HepG2 (cell line): ENCODE results near the gene NDUFB6. TPM values are rescaled to one million over a fixed set of nuclear protein-coding genes. Genes with fewer than 3 reads are reported as not detected.
A peak's percentile ranks its signal among the peaks of the same experiment; 100 is the strongest.

Source experiments
- ARID3A ChIP-seq: IDR thresholded peaks from 2 replicates; pipeline ENCODE4 v1.6.1; 2012; ENCODE audit warnings: low read depth, low read length, improper control_type of control experiment
- NCOA5 ChIP-seq: sonication (generic); formaldehyde crosslinking; IDR thresholded peaks from 2 replicates; pipeline ENCODE4 v1.4.0; 2020; ENCODE audit warnings: missing genetic modification reagents
- NFKB2 ChIP-seq: sonication (generic); formaldehyde crosslinking; IDR thresholded peaks from 2 replicates; pipeline ENCODE4 v1.4.0; 2020; ENCODE audit warnings: missing genetic modification reagents, borderline replicate concordance
- PRPF4 ChIP-seq: fragments of 200-400 bp; formaldehyde crosslinking; IDR thresholded peaks from 2 replicates; pipeline ENCODE4 v1.6.1; 2016; ENCODE audit warnings: low read length, low read depth; ENCODE audit not compliant: poor library complexity, severe bottlenecking
- SYNCRIP ChIP-seq: fragments of 200-400 bp; formaldehyde crosslinking; IDR thresholded peaks from 2 replicates; pipeline ENCODE4 v1.6.1; 2018; ENCODE audit warnings: mild to moderate bottlenecking, low read depth, low read length; ENCODE audit not compliant: insufficient read depth
- ZNF256 ChIP-seq: sonication (generic); formaldehyde crosslinking; conservative IDR thresholded peaks from 2 replicates; pipeline ENCODE4 v1.4.0; 2020; ENCODE audit warnings: missing genetic modification reagents
- ZNF30 ChIP-seq: sonication (generic); formaldehyde crosslinking; IDR thresholded peaks from 2 replicates; pipeline ENCODE4 v1.5.0; 2020; ENCODE audit warnings: mild to moderate bottlenecking, missing genetic modification reagents
- ZNF441 ChIP-seq: sonication (generic); formaldehyde crosslinking; IDR thresholded peaks from 2 replicates; pipeline ENCODE4 v1.7.0; 2021; ENCODE audit warnings: missing genetic modification reagents, borderline replicate concordance
- ZNF513 ChIP-seq: sonication (generic); formaldehyde crosslinking; conservative IDR thresholded peaks from 2 replicates; pipeline ENCODE4 v1.5.0; 2020; ENCODE audit warnings: missing genetic modification reagents
- ZNF563 ChIP-seq: sonication (generic); formaldehyde crosslinking; IDR thresholded peaks from 2 replicates; pipeline ENCODE4 v1.8.0; 2022; ENCODE audit warnings: mild to moderate bottlenecking, moderate library complexity, missing genetic modification reagents
- ZNF670 ChIP-seq: sonication (generic); formaldehyde crosslinking; IDR thresholded peaks from 2 replicates; pipeline ENCODE4 v1.8.0; 2022; ENCODE audit warnings: mild to moderate bottlenecking, missing genetic modification reagents, borderline replicate concordance
- ZNF7 ChIP-seq: IDR thresholded peaks from 2 replicates; pipeline ENCODE4 v1.6.1; 2016; ENCODE audit warnings: missing biosample characterization, missing genetic modification reagents
- ZNF800 ChIP-seq: sonication (generic); formaldehyde crosslinking; IDR thresholded peaks from 2 replicates; pipeline ENCODE4 v1.4.0; 2020; ENCODE audit warnings: missing genetic modification reagents
- polyA plus RNA-seq, 8 experiments: library from polyadenylated mRNA; depleted of rRNA in 3 of 8; stranded (reverse) in 7 of 8; unstranded in 1 of 8; fragments of >200 nt; fragmentation: Illumina TruSeq in 4 of 8; extraction: Trizol in 4 of 8; gene quantifications; 2 replicates each; pipeline versions ENCODE4 v1.2.1 to v1.2.3, GENCODE V29; 2011 to 2016; ENCODE audit warnings: low read depth in 4 of 8, missing spikeins in 1 of 8, mixed read lengths in 1 of 8; ENCODE audit not compliant: insufficient read depth in 1 of 8
- total RNA-seq, 5 experiments: library from RNA; depleted of rRNA; stranded (reverse); fragments of >200 nt; fragmentation: Illumina TruSeq; extraction: Trizol; gene quantifications; 2 replicates each; pipeline ENCODE4 v1.2.3, GENCODE V29; 2016; ENCODE audit warnings: low read depth in 1 of 5
- TF ChIP-seq, protein P1 (sequence below): sonication (generic); formaldehyde crosslinking; IDR thresholded peaks from 2 replicates; pipeline ENCODE4; 2020; ENCODE audit warnings: missing genetic modification reagents, mild to moderate bottlenecking, borderline replicate concordance
- TF ChIP-seq, protein P2 (sequence below): sonication (generic); formaldehyde crosslinking; IDR thresholded peaks from 2 replicates; pipeline ENCODE4 v1.4.0; 2020; ENCODE audit warnings: missing genetic modification reagents, borderline replicate concordance
- TF ChIP-seq, protein P3 (sequence below): sonication (generic); formaldehyde crosslinking; IDR thresholded peaks from 2 replicates; pipeline ENCODE4 v1.8.0; 2022; ENCODE audit warnings: missing genetic modification reagents, low read depth, mild to moderate bottlenecking, borderline replicate concordance

NDUFB6 gene
- total and polyA plus RNA-seq, 2 of the 13 experiments (the other 11 are each of a cell fraction or from before 2014, with no cell fraction given) = 31.2 to 81.9 TPM

DNA sequence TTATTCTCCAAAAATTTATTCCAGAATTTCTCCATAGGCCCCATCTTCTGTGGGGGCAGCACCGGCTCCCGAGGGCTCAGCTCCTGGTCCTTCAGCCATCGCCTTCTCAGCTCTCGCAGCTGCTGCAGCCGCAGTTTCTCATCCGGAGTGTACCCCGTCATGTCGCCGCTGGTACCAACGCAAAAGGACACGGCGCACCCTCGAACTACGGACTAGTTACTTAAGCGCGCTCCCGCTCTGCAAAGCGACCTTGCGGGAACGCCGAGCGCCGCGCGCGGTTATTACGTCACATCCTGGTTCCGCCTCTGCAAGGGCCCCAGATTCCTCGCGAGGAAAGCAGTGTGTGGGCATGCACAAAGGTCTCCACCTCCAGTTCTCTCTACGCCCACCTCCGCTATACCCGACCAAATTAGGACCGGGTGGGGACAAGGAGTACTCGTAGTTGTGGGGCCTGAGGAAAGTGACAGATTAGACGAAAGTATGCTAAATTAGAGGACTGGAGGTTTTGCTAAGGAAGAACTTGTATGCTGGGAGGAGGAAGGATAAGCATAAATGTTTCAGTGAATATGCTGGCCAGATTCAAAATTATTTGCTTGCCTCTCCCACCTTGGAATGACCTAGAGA is at the start of gene NDUFB6 (continued):
- TF ChIP-seq PRPF4 (no peak), ZNF513 (CRISPR knock-in tag) (no peak), SYNCRIP (no peak), NCOA5 (CRISPR knock-in tag) (no peak), NFKB2 (peak; percentile 87; the same call in 1 of the 2 replicates), ZNF256 (CRISPR knock-in tag) (no peak), ZNF563 (CRISPR knock-in tag) (peak; percentile 64; the same call in 1 of the 2 replicates), ZNF30 (no peak), ZNF670 (no peak), ZNF441 (CRISPR knock-in tag) (peak; percentile 67; the same call in 1 of the 2 replicates), ARID3A (no peak), ZNF7 (no peak), ZNF800 (CRISPR knock-in tag) (peak; percentile 35; the same call in 1 of the 2 replicates)
- TF ChIP-seq, protein P1, sequence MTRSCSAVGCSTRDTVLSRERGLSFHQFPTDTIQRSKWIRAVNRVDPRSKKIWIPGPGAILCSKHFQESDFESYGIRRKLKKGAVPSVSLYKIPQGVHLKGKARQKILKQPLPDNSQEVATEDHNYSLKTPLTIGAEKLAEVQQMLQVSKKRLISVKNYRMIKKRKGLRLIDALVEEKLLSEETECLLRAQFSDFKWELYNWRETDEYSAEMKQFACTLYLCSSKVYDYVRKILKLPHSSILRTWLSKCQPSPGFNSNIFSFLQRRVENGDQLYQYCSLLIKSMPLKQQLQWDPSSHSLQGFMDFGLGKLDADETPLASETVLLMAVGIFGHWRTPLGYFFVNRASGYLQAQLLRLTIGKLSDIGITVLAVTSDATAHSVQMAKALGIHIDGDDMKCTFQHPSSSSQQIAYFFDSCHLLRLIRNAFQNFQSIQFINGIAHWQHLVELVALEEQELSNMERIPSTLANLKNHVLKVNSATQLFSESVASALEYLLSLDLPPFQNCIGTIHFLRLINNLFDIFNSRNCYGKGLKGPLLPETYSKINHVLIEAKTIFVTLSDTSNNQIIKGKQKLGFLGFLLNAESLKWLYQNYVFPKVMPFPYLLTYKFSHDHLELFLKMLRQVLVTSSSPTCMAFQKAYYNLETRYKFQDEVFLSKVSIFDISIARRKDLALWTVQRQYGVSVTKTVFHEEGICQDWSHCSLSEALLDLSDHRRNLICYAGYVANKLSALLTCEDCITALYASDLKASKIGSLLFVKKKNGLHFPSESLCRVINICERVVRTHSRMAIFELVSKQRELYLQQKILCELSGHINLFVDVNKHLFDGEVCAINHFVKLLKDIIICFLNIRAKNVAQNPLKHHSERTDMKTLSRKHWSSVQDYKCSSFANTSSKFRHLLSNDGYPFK = peak; percentile 64; the same call in 1 of the 2 replicates
- TF ChIP-seq, protein P2, sequence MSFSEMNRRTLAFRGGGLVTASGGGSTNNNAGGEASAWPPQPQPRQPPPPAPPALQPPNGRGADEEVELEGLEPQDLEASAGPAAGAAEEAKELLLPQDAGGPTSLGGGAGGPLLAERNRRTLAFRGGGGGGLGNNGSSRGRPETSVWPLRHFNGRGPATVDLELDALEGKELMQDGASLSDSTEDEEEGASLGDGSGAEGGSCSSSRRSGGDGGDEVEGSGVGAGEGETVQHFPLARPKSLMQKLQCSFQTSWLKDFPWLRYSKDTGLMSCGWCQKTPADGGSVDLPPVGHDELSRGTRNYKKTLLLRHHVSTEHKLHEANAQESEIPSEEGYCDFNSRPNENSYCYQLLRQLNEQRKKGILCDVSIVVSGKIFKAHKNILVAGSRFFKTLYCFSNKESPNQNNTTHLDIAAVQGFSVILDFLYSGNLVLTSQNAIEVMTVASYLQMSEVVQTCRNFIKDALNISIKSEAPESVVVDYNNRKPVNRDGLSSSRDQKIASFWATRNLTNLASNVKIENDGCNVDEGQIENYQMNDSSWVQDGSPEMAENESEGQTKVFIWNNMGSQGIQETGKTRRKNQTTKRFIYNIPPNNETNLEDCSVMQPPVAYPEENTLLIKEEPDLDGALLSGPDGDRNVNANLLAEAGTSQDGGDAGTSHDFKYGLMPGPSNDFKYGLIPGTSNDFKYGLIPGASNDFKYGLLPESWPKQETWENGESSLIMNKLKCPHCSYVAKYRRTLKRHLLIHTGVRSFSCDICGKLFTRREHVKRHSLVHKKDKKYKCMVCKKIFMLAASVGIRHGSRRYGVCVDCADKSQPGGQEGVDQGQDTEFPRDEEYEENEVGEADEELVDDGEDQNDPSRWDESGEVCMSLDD = 0 out of 2 replicates have a peak, but pooled peaks have one; percentile 53
- TF ChIP-seq, protein P3, sequence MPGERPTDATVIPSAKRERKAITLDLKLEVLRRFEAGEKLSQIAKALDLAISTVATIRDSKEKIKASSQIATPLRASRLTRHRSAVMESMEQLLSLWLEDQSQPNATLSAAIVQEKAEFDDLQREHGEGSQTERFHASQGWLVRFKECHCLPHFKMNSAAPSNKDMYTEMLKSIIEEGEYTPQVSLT (CRISPR knock-in tag) = no peak
